Measurements from ENCODE around the gene RALY.

DNA sequence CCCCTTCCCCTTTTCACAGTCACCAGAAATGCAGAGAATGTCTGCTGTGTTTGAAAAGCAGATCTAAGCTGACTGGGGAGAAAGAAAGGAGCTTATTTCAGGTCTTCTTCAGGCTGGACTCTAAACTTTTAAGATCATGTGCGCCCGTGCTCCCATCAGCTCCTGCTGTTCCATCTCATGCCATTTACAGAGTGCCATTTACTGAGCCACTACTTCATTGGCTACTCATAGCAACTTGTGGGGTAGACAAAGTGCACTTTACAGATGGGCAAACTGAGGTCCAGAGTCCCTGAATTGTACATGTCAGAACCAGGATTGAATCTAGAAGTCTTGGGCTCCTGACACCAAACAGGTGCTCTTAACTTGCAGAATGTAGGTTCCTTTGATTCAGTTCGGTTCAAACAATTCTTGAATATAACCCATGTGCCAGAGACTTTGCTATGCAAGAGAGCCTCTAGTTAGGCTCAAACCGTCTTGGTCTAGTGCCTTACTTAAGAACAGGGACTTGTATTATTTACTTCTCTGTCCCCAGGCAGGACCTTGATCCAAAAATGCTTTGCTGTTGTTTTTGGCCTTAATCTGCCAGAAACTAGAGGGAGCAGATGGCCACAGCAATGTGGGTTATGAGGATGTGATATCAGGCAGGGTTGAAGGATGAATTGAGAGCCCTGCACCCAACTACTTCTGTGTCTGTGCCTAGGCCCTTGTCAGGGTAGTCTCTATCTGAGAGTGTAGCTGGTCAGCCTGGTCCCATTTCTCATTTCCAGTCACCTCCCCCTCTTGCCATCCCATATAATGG is 56.4 kb downstream of the RALY start:
- TF ChIP-seq POLR2A (IDR thresholded peaks at IDR 0.05; ENCODE audit: low read length), result no peak
- TF ChIP-seq, protein P1, sequence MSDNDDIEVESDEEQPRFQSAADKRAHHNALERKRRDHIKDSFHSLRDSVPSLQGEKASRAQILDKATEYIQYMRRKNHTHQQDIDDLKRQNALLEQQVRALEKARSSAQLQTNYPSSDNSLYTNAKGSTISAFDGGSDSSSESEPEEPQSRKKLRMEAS (IDR thresholded peaks at IDR 0.05), result no peak
- no peak for TF ChIP-seq HOXB13 (CRISPR knock-in tag; IDR thresholded peaks at IDR 0.05; ENCODE audit: low read depth)
- TF ChIP-seq, protein P2, sequence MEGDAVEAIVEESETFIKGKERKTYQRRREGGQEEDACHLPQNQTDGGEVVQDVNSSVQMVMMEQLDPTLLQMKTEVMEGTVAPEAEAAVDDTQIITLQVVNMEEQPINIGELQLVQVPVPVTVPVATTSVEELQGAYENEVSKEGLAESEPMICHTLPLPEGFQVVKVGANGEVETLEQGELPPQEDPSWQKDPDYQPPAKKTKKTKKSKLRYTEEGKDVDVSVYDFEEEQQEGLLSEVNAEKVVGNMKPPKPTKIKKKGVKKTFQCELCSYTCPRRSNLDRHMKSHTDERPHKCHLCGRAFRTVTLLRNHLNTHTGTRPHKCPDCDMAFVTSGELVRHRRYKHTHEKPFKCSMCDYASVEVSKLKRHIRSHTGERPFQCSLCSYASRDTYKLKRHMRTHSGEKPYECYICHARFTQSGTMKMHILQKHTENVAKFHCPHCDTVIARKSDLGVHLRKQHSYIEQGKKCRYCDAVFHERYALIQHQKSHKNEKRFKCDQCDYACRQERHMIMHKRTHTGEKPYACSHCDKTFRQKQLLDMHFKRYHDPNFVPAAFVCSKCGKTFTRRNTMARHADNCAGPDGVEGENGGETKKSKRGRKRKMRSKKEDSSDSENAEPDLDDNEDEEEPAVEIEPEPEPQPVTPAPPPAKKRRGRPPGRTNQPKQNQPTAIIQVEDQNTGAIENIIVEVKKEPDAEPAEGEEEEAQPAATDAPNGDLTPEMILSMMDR (IDR thresholded peaks at IDR 0.05), result no peak
- no peak for TF ChIP-seq EP300 (IDR thresholded peaks at IDR 0.05)
- TF ChIP-seq RAD21 (conservative IDR thresholded peaks at IDR 0.05 in 1 of 2, IDR thresholded peaks at IDR 0.05 in 1 of 2), result no peak
- no peak for TF ChIP-seq ESRRA (IDR thresholded peaks at IDR 0.05; ENCODE audit: borderline replicate concordance, low read length)
